Fibroblast of mammary gland (primary cell): ENCODE results near the gene RGS9.

Experiments
- DNase-seq: peaks from one replicate; pipeline ENCODE4 v3.0.0-alpha.2; 2010; ENCODE audit warnings: low read depth
- H3K4me3 ChIP-seq: 2 replicates; pipeline ENCODE4 v1.5.1; 2011; ENCODE audit warnings: low read depth, mild to moderate bottlenecking, low read length, moderate library complexity; ENCODE audit not compliant: control insufficient read depth
- CTCF ChIP-seq: conservative IDR thresholded peaks from 2 replicates; pipeline ENCODE4 v1.5.1; 2011; ENCODE audit warnings: low read depth, low read length, inconsistent platforms; ENCODE audit not compliant: control insufficient read depth, insufficient read depth

RGS9 gene

GRCh38 chr17:65219707-65220106, 82.5 kb downstream of the RGS9 start:
- no peak for DNase-seq
- H3K4me3 ChIP-seq: no peak overlapping the region
- TF ChIP-seq CTCF: no peak

GRCh38 chr17:65220732-65221131, 83.6 kb downstream of the RGS9 start:
- H3K4me3 ChIP-seq: no peak overlapping the region
- no peak for DNase-seq
- no peak for TF ChIP-seq CTCF

- no peak for TF ChIP-seq CTCF
- H3K4me3 ChIP-seq: no peak overlapping the region
- peak; percentile 49 for DNase-seq
Observed at GRCh38 chr17:65222214-65222738, 85.1 kb downstream of the RGS9 start.

GRCh38 chr17:65225061-65225460, 87.9 kb downstream of the RGS9 start:
- no peak overlapping the region for H3K4me3 ChIP-seq
- no peak for DNase-seq
- no peak for TF ChIP-seq CTCF

GRCh38 chr17:65226227-65226626, 89.1 kb downstream of the RGS9 start:
- TF ChIP-seq CTCF: no peak
- no peak for DNase-seq
- no peak overlapping the region for H3K4me3 ChIP-seq

GRCh38 chr17:65227637-65228036, 90.5 kb downstream of the RGS9 start:
- no peak overlapping the region for H3K4me3 ChIP-seq
- TF ChIP-seq CTCF: no peak
- no peak for DNase-seq

- no peak overlapping the region for H3K4me3 ChIP-seq
- TF ChIP-seq CTCF: no peak
- no peak for DNase-seq
Observed at GRCh38 chr17:65228287-65228686, 91.1 kb downstream of the RGS9 start.
